Ishikawa (cell line): ENCODE measurements around the gene TERB1.

Experiments used
- CEBPB ChIP-seq: IDR thresholded peaks from 2 replicates; pipeline ENCODE4 v1.6.1; 2012
- CREB1 ChIP-seq: IDR thresholded peaks from 2 replicates; pipeline ENCODE4 v1.6.1; 2012; ENCODE audit warnings: low read depth
- EGR1 ChIP-seq: IDR thresholded peaks from 2 replicates; pipeline ENCODE4 v1.6.1; 2012
- EP300 ChIP-seq: IDR thresholded peaks from 2 replicates; pipeline ENCODE4 v1.6.1; 2012; ENCODE audit warnings: borderline replicate concordance
- FOXM1 ChIP-seq: IDR thresholded peaks from 2 replicates; pipeline ENCODE4 v1.6.1; 2012; ENCODE audit warnings: low read depth, borderline replicate concordance
- MAX ChIP-seq: IDR thresholded peaks from 2 replicates; pipeline ENCODE4 v1.6.1; 2012
- NFIC ChIP-seq: IDR thresholded peaks from 2 replicates; pipeline ENCODE4 v1.6.1; 2012
- RAD21 ChIP-seq: IDR thresholded peaks from 2 replicates; pipeline ENCODE4 v1.6.1; 2012; ENCODE audit warnings: low read depth
- TAF1 ChIP-seq: IDR thresholded peaks from 2 replicates; pipeline ENCODE4 v1.6.1; 2012; ENCODE audit warnings: low read depth, mild to moderate bottlenecking
- TCF12 ChIP-seq: IDR thresholded peaks from 2 replicates; pipeline ENCODE4 v1.6.1; 2012; ENCODE audit warnings: low read depth
- USF1 ChIP-seq: IDR thresholded peaks from 2 replicates; pipeline ENCODE4 v1.6.1; 2012
- YY1 ChIP-seq: IDR thresholded peaks from 2 replicates; pipeline ENCODE4 v1.6.1; 2012; ENCODE audit warnings: low read depth
- ZBTB7A ChIP-seq: IDR thresholded peaks from 2 replicates; pipeline ENCODE4 v1.6.1; 2012; ENCODE audit warnings: low read depth
- TF ChIP-seq, protein P1 (sequence below): IDR thresholded peaks from 2 replicates; pipeline ENCODE4 v1.6.1; 2012; ENCODE audit warnings: low read depth, mild to moderate bottlenecking

DNA sequence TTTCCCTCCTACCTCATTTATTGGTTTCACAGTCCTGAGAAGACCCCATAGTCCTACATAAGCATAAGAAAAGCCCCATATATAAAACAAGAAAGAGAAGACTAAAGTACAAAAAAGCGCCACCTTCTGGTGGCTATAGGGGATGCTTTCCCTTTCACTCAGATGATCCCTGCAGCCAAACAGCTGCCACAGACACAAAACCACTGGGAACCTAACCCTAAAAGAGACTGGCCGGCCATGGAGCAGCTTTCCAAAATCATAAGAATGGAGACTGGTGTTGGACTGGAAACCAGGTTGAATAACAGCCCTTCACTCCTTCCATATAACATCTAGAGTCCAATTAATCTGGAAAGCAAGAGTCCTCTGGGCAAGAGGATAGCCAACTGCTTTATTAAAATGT lies 61.4 kb downstream of the TERB1 start:
- no peak for TF ChIP-seq EGR1
- no peak for TF ChIP-seq CEBPB
- TF ChIP-seq MAX, result no peak
- no peak for TF ChIP-seq YY1
- peak; percentile 12; the same call in 1 of the 2 replicates for TF ChIP-seq RAD21
- TF ChIP-seq TAF1, result no peak
- TF ChIP-seq EP300, result no peak
- TF ChIP-seq, protein P1, sequence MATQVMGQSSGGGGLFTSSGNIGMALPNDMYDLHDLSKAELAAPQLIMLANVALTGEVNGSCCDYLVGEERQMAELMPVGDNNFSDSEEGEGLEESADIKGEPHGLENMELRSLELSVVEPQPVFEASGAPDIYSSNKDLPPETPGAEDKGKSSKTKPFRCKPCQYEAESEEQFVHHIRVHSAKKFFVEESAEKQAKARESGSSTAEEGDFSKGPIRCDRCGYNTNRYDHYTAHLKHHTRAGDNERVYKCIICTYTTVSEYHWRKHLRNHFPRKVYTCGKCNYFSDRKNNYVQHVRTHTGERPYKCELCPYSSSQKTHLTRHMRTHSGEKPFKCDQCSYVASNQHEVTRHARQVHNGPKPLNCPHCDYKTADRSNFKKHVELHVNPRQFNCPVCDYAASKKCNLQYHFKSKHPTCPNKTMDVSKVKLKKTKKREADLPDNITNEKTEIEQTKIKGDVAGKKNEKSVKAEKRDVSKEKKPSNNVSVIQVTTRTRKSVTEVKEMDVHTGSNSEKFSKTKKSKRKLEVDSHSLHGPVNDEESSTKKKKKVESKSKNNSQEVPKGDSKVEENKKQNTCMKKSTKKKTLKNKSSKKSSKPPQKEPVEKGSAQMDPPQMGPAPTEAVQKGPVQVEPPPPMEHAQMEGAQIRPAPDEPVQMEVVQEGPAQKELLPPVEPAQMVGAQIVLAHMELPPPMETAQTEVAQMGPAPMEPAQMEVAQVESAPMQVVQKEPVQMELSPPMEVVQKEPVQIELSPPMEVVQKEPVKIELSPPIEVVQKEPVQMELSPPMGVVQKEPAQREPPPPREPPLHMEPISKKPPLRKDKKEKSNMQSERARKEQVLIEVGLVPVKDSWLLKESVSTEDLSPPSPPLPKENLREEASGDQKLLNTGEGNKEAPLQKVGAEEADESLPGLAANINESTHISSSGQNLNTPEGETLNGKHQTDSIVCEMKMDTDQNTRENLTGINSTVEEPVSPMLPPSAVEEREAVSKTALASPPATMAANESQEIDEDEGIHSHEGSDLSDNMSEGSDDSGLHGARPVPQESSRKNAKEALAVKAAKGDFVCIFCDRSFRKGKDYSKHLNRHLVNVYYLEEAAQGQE, result no peak
- TF ChIP-seq USF1, result no peak
- TF ChIP-seq NFIC, result no peak
- no peak for TF ChIP-seq TCF12
- no peak for TF ChIP-seq CREB1
- no peak for TF ChIP-seq FOXM1
- no peak for TF ChIP-seq ZBTB7A
